ENCODE results near the gene MDM1.

DNA sequence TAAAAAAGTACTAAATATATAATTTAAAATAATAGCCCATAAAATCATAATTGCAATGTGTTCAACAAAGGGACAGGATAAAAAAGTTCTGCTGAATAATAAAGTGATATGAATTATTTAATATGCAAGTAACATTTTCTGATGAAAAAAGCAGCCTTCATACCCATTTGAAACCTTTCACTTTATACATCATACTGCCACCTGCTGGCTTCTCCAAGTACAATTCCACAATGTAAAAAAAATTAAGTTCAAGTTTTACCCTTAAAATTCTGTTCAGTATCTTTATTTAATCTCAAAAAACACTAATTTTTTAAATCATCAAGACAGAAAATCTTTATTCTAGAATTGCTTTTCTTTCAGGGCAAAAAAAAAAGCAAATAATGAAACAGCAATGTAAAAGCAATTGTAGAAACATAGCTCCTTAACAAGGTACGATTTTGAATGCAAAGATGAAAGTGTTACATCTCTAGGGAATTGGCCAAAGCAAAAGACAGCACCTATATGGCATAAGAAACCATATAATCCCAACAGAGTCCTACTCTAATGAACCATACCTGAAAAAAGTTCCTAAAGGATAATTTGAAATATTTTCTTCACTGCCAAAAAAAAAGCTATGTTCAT, 15.0 kb downstream of the MDM1 start:
- TF ChIP-seq, protein P1, sequence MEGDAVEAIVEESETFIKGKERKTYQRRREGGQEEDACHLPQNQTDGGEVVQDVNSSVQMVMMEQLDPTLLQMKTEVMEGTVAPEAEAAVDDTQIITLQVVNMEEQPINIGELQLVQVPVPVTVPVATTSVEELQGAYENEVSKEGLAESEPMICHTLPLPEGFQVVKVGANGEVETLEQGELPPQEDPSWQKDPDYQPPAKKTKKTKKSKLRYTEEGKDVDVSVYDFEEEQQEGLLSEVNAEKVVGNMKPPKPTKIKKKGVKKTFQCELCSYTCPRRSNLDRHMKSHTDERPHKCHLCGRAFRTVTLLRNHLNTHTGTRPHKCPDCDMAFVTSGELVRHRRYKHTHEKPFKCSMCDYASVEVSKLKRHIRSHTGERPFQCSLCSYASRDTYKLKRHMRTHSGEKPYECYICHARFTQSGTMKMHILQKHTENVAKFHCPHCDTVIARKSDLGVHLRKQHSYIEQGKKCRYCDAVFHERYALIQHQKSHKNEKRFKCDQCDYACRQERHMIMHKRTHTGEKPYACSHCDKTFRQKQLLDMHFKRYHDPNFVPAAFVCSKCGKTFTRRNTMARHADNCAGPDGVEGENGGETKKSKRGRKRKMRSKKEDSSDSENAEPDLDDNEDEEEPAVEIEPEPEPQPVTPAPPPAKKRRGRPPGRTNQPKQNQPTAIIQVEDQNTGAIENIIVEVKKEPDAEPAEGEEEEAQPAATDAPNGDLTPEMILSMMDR (IDR thresholded peaks at IDR 0.05; ENCODE audit: poor library complexity) = peak; percentile 69
- TF ChIP-seq EZH2 (IDR thresholded peaks at IDR 0.05; ENCODE audit: borderline replicate concordance) (no peak), EZH2phosphoT487 (IDR thresholded peaks at IDR 0.05; ENCODE audit: low read depth, severe bottlenecking, unreplicated experiment) (no peak)

All from hepatocyte (in vitro differentiated cells).